B cell (primary cell): ENCODE results near the gene ZNF132. TPM values are rescaled to one million over a fixed set of nuclear protein-coding genes. Genes with fewer than 3 reads are reported as not detected.

Source experiments
- polyA plus RNA-seq: library from polyadenylated mRNA; depleted of rRNA; stranded (reverse); fragments of >200 nt; gene quantifications from 2 replicates; pipeline ENCODE4 v1.2.3, GENCODE V29; 2012
- small RNA-seq: library from RNA; depleted of rRNA; stranded (forward); fragments of <200 nt; gene quantifications from one replicate; pipeline ENCODE3, GENCODE V24; 2012; ENCODE audit warnings: low replicate concordance, low read depth; ENCODE audit not compliant: insufficient read length
- total RNA-seq, 2 donors: library from RNA; stranded (reverse); fragments of 120-200 nt in 1 of 2; gene quantifications; 1 replicate in 1 of 2; 2 replicates in 1 of 2; pipeline versions ENCODE4 v1.2.3 to v1.2.4, GENCODE V29; 2013 to 2022

Gene ZNF132
- total and polyA plus RNA-seq, 2 donors (not counting 1 experiment from before 2014, with no cell fraction given), result 1.6 to 14.7 TPM

Small RNA genes within 50 kb of the gene (small RNA-seq; reads per million reads assigned to genes)
- gene MIR4754 (not detected), gene RNU6-1337P (not detected)

Other genes starting within 250 kb of the ZNF132 start
- gene ZNF544, start 211.2 kb downstream of the ZNF132 start, total RNA-seq, result 65.7 and 75.2 TPM in 2 replicates
- gene ZNF544, start 211.2 kb downstream of the ZNF132 start, polyA plus RNA-seq, result 37.1 and 41.4 TPM in 2 replicates
- 7.9 and 8.0 TPM in 2 replicates for gene ZNF8, start 161.2 kb downstream of the ZNF132 start, total RNA-seq
- 3.4 and 4.0 TPM in 2 replicates for gene ZNF8, start 161.2 kb downstream of the ZNF132 start, polyA plus RNA-seq
- 79.0 and 80.2 TPM in 2 replicates for gene ERVK3-1, start 134.8 kb downstream of the ZNF132 start, total RNA-seq
- 80.7 and 113 TPM in 2 replicates for gene ERVK3-1, start 134.8 kb downstream of the ZNF132 start, polyA plus RNA-seq
- 7.1 TPM in 2 replicates for gene ZSCAN22, start 113.2 kb downstream of the ZNF132 start, total RNA-seq
- gene ZSCAN22, start 113.2 kb downstream of the ZNF132 start, polyA plus RNA-seq, result 2.2 and 2.8 TPM in 2 replicates
- 18.4 and 23.7 TPM in 2 replicates for gene A1BG, start 86.7 kb downstream of the ZNF132 start, total RNA-seq
- gene A1BG, start 86.7 kb downstream of the ZNF132 start, polyA plus RNA-seq, result 28.4 and 52.6 TPM in 2 replicates
- gene ZNF497, start 77.4 kb downstream of the ZNF132 start, total RNA-seq, result 2.7 and 4.4 TPM in 2 replicates
- gene ZNF497, start 77.4 kb downstream of the ZNF132 start, polyA plus RNA-seq, result 1.6 and 1.9 TPM in 2 replicates
- gene ZNF837, start 59.1 kb downstream of the ZNF132 start, total RNA-seq, result 3.1 and 4.2 TPM in 2 replicates
- 3.0 and 4.9 TPM in 2 replicates for gene ZNF837, start 59.1 kb downstream of the ZNF132 start, polyA plus RNA-seq
- gene RPS5, start 52.9 kb downstream of the ZNF132 start, total RNA-seq, result 1,234 and 1,311 TPM in 2 replicates
- 3,725 and 4,330 TPM in 2 replicates for gene RPS5, start 52.9 kb downstream of the ZNF132 start, polyA plus RNA-seq
- 0.49 TPM in 1 of 2 replicates, not detected in the other for gene RNF225, start 44.5 kb downstream of the ZNF132 start, total RNA-seq
- gene RNF225, start 44.5 kb downstream of the ZNF132 start, polyA plus RNA-seq, result not detected in 2 replicates
- gene ZNF584, start 31.5 kb downstream of the ZNF132 start, total RNA-seq, result 12.3 and 14.0 TPM in 2 replicates
- gene ZNF584, start 31.5 kb downstream of the ZNF132 start, polyA plus RNA-seq, result 1.5 and 3.0 TPM in 2 replicates
- 15.0 and 17.4 TPM in 2 replicates for gene ZNF324B, start 11.5 kb upstream of the ZNF132 start, total RNA-seq
- 4.7 and 5.6 TPM in 2 replicates for gene ZNF324B, start 11.5 kb upstream of the ZNF132 start, polyA plus RNA-seq
- 17.6 and 21.0 TPM in 2 replicates for gene ZNF324, start 26.9 kb upstream of the ZNF132 start, total RNA-seq
- gene ZNF324, start 26.9 kb upstream of the ZNF132 start, polyA plus RNA-seq, result 12.8 and 14.2 TPM in 2 replicates
- gene ZNF446, start 36.2 kb upstream of the ZNF132 start, total RNA-seq, result 15.0 and 18.5 TPM in 2 replicates
- 12.9 and 18.9 TPM in 2 replicates for gene ZNF446, start 36.2 kb upstream of the ZNF132 start, polyA plus RNA-seq
- gene SLC27A5, start 71.8 kb upstream of the ZNF132 start, total RNA-seq, result 11.8 and 14.1 TPM in 2 replicates
- gene SLC27A5, start 71.8 kb upstream of the ZNF132 start, polyA plus RNA-seq, result 6.9 and 8.9 TPM in 2 replicates
- gene ZBTB45, start 79.7 kb upstream of the ZNF132 start, total RNA-seq, result 20.9 and 28.4 TPM in 2 replicates
- 11.4 and 12.6 TPM in 2 replicates for gene ZBTB45, start 79.7 kb upstream of the ZNF132 start, polyA plus RNA-seq
- gene TRIM28, start 103.9 kb upstream of the ZNF132 start, total RNA-seq, result 370 and 394 TPM in 2 replicates
- 569 and 795 TPM in 2 replicates for gene TRIM28, start 103.9 kb upstream of the ZNF132 start, polyA plus RNA-seq
- 61.7 and 62.5 TPM in 2 replicates for gene CHMP2A, start 115.0 kb upstream of the ZNF132 start, total RNA-seq
- 97.5 and 138 TPM in 2 replicates for gene CHMP2A, start 115.0 kb upstream of the ZNF132 start, polyA plus RNA-seq
- 57.2 and 66.1 TPM in 2 replicates for gene UBE2M, start 118.5 kb upstream of the ZNF132 start, total RNA-seq
- gene UBE2M, start 118.5 kb upstream of the ZNF132 start, polyA plus RNA-seq, result 62.5 and 81.7 TPM in 2 replicates
- 79.4 and 81.4 TPM in 2 replicates for gene MZF1, start 133.2 kb upstream of the ZNF132 start, total RNA-seq
- 92.4 and 95.8 TPM in 2 replicates for gene MZF1, start 133.2 kb upstream of the ZNF132 start, polyA plus RNA-seq